Epithelial cell of esophagus (primary cell): ENCODE measurements around the gene GNL2.
A peak's percentile ranks its signal among the peaks of the same experiment; 100 is the strongest.
"Not testable (repeated sequence)": the region's sequence is repeated elsewhere in the genome, so short reads cannot be mapped to it uniquely, and the experiment has no call there.

Experiments used
- DNase-seq: peaks from one replicate; pipeline ENCODE4 v3.0.0; 2010; ENCODE audit warnings: low read depth
- H3K4me3 ChIP-seq: 2 replicates; pipeline ENCODE4 v1.5.1; 2011; ENCODE audit warnings: mild to moderate bottlenecking, low read length, control low read depth
- TF ChIP-seq, protein P1 (sequence below): IDR thresholded peaks from 2 replicates; pipeline ENCODE4 v1.5.1; 2011; ENCODE audit warnings: low read depth, mild to moderate bottlenecking, low read length, control low read depth, inconsistent platforms; ENCODE audit not compliant: insufficient read depth; ENCODE audit errors: missing control alignments

The GNL2 gene

DNA sequence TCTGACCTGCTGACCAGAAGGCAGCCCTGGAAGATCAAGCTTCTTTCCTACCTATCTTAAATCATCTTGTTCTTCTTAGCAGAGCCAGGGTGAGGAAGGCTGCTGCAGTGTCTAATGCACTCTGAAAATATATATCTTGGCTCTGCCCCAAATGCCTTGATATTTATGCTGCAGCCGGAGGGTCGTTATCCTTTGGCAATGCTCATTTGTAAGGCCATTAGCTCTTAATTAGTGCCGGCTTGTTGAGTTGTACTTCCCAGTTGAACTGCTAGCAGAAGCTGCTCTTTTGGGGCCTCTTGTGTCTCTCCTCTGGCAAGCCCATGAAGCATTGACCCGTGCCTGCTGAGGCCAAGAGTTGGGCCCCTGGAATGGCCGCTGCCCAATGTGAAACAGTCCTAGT lies 4.2 kb upstream of the GNL2 start:
- DNase-seq = no peak
- TF ChIP-seq, protein P1, sequence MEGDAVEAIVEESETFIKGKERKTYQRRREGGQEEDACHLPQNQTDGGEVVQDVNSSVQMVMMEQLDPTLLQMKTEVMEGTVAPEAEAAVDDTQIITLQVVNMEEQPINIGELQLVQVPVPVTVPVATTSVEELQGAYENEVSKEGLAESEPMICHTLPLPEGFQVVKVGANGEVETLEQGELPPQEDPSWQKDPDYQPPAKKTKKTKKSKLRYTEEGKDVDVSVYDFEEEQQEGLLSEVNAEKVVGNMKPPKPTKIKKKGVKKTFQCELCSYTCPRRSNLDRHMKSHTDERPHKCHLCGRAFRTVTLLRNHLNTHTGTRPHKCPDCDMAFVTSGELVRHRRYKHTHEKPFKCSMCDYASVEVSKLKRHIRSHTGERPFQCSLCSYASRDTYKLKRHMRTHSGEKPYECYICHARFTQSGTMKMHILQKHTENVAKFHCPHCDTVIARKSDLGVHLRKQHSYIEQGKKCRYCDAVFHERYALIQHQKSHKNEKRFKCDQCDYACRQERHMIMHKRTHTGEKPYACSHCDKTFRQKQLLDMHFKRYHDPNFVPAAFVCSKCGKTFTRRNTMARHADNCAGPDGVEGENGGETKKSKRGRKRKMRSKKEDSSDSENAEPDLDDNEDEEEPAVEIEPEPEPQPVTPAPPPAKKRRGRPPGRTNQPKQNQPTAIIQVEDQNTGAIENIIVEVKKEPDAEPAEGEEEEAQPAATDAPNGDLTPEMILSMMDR = no peak
- H3K4me3 ChIP-seq = no peak overlapping the region

DNA sequence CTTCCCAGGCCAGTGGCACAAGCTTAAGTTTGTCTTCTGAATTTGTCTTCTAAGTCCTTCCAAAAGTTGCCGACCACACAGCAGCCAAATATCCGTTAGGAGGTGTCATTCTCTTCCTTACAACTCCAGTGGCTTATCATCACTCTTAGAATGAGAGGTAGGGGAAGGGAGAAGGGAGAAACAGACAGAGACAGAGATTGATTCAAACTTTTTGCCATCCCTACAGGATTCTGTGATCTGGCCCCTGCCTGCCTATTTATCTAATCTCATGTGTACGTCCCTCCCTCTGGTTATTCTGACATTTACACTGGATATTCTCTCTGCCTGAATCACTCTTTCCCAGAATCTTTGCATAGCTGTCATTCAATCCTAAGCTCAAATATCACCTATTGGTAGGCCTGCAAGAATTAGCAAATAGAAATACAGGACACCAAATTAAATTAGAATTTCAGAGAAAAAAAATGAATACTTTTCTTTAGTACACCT lies 488 bp upstream of the GNL2 start:
- no peak for DNase-seq
- peak overlapping the region; percentile 85 for H3K4me3 ChIP-seq
- TF ChIP-seq, protein P1 = no peak

DNA sequence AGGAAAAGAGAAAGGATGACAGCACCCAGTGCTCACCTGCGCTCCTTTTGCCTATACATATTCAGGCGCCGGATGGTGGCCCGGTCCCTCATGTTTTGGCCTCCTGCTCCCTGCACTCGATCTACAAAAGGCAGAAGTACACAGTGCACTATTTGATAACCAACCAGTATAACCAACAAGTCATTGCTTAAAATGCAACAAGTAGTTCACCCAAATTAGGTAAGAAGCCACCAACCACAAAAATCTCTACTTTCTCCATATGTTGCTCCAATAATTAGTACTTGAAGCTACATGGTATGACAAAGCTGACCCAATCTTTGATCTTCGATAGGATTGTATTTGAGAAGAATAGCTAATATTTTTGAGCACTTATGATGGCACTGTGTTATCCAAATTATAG lies 2.0 kb downstream of the GNL2 start:
- no peak for DNase-seq
- TF ChIP-seq, protein P1 = no peak
- H3K4me3 ChIP-seq = no peak overlapping the region

DNA sequence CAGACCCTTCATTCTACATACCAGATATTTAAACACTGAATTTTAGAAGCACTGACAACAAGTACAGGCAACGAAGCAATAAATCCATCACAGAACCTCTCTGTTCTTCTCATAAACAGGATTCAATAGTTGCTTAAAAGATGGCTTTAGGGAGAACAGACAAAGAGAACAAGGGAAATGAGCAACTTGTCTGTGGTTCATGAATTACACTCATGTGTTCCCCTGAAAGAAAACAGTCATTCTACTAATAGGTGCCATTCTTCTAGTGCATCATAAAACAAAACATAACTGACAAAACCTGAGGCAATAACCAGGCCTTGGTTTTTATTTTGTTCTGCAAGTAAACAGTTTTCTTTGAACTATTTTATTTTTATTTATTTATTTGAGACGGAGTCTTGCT lies 6.8 kb downstream of the GNL2 start:
- TF ChIP-seq, protein P1 = no peak
- DNase-seq = no peak
- H3K4me3 ChIP-seq = no peak overlapping the region

DNA sequence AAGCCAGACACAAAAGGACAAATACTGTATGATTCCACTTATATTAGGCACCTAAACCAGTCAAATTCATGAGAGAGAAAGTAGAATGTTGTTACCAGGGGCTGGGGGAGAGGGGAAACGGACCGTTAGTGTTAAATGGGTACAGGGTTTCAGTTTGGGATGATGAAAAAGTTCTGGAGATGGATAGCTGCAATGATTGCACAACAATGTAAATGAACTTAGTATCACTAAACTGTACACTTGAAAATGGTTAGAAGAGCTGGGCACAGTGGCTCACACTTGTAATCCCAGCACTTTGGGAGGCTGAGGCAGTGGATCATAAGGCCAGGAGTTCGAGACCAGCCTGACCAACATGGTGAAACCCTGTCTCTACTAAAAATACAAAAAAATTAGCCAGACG lies 11.2 kb downstream of the GNL2 start:
- H3K4me3 ChIP-seq = not testable (repeated sequence)

DNA sequence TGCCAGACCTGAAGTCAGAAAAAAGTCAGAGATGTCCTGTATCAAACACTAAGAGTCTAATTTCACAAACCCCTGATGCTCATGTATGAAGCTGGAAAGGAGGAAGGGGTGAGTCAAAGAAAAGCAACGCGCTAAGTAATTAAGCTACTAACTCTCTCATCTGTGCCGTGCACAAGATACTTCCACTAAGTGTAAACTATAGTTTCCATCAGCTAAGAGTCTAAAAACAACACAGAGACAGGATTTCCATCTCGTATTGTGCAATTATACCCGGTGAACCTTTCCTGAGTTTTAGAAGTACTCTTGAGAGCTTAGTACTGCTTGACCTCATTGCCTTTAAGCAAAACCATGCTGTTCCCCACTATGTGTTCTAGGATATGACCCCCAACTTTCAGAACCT lies 20.0 kb downstream of the GNL2 start:
- TF ChIP-seq, protein P1 = no peak
- DNase-seq = no peak
- no peak overlapping the region for H3K4me3 ChIP-seq

More for the DNA sequence above, 11.2 kb downstream of the GNL2 start:
- not testable (repeated sequence) for DNase-seq

DNA sequence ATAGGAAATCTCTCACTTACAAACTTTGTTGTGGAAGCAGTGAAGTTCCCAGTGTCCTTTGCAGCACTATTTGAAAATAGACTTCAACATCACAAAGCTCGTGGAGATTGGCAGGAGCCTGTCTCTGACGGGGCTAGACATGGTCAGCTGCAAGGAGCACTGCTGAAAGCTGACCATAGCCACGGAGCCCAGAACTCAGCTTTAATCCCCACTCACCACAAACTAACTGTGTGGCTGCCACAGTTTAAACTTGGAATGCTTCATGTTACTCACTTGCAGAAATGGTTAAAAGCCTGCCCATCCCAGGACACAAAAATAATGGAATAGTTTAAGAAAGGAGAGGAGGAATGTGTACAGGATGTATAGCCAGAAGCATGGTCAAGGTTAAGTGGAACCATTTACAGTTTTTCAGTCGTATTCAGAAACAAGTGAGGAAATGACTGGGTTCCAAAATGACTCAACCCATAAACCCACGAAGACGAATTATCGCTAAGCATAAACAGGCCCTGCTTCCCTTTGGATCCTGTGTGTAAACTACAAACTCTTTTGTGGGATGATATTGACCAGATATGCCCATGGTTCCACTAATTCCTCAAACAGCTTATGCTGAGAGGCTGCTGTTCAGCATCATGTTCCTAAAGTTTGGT lies 20.8 kb downstream of the GNL2 start:
- peak; percentile 22 for DNase-seq
- TF ChIP-seq, protein P1 = no peak
- H3K4me3 ChIP-seq = no peak overlapping the region
